Fibroblast of villous mesenchyme (primary cell): Measurements from ENCODE around the gene MTCH1. TPM values are rescaled to one million over a fixed set of nuclear protein-coding genes. Genes with fewer than 3 reads are reported as not detected.
"Not testable (repeated sequence)": the region's sequence is repeated elsewhere in the genome, so short reads cannot be mapped to it uniquely, and the experiment has no call there.

Source experiments
- DNase-seq: peaks from one replicate; pipeline ENCODE4 v3.0.0-alpha.2; 2010; ENCODE audit warnings: low read depth
- H3K4me3 ChIP-seq: 2 replicates; pipeline ENCODE4 v1.5.1; 2011; ENCODE audit warnings: low read depth, mild to moderate bottlenecking, low read length
- CTCF ChIP-seq: IDR thresholded peaks from 2 replicates; pipeline ENCODE4 v1.5.1; 2012; ENCODE audit warnings: low read depth, mild to moderate bottlenecking, low read length; ENCODE audit not compliant: insufficient read depth
- total RNA-seq: library from RNA; depleted of rRNA; stranded (reverse); fragments of >200 nt; gene quantifications from 2 replicates; pipeline ENCODE4 v1.2.3, GENCODE V29; 2012

Gene MTCH1
- total RNA-seq, 1 donor = 228 TPM

DNA sequence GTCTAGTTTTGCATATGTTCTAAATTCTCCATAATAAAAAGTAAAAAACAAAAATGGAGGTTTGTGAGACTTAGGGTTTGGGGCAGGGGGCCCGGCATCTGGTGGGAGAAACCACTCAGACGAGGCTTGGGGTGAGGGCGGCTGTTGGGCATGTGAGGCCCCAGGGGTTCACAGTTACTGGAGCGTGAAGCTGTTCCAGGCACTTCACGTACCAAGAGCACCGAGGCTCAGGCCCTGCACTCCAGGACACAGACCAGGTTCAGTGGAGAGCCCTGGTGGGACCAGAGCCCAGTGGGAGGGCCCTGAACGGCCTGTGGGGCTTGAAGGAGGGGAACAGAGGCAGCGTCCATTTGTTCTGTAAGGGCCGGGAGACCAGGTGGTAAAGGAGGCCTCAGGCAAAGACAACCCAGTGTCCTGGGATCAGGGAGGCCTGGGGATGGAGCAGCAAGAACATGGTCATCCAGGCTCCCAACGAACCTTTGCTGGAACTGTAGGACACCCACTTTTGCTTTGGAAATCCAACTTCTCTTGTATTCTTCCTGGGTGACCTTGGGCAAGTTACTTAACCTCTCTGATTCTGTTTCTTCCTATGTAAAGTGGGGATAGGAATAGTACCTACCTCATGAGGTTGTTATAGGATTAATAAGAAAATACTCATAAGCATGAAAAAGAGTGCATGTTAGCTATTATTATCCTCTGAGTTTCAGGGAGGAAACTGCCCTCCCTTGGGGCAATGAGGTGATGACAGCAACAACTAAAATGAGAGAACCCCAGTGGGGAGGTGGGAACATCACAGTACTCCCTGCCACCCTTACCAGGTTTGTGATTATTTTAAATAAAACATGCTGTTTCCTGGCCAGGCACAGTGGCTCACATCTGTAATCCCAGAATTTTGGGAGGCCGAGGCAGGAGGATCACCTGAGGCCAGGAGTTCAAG is 18.3 kb upstream of the MTCH1 start:
- TF ChIP-seq CTCF = no peak
- DNase-seq = no peak

GRCh38 chr6:36999751-37000125 is 13.7 kb upstream of the MTCH1 start:
- no peak for DNase-seq
- TF ChIP-seq CTCF = no peak
- H3K4me3 ChIP-seq = no peak overlapping the region

More for the DNA sequence above, 18.3 kb upstream of the MTCH1 start:
- no peak overlapping the region for H3K4me3 ChIP-seq

GRCh38 chr6:36999061-36999750 is 13.2 kb upstream of the MTCH1 start:
- no peak for TF ChIP-seq CTCF
- no peak overlapping the region for H3K4me3 ChIP-seq

GRCh38 chr6:36998723-36999038 is 12.7 kb upstream of the MTCH1 start:
- no peak for TF ChIP-seq CTCF
- no peak overlapping the region for H3K4me3 ChIP-seq
- no peak for DNase-seq

More at GRCh38 chr6:36999061-36999750, 13.2 kb upstream of the MTCH1 start:
- DNase-seq = no peak

GRCh38 chr6:36997811-36998722 is 12.1 kb upstream of the MTCH1 start:
- no peak for TF ChIP-seq CTCF
- no peak overlapping the region for H3K4me3 ChIP-seq
- DNase-seq = no peak

GRCh38 chr6:36990401-36990800 is 4.4 kb upstream of the MTCH1 start:
- H3K4me3 ChIP-seq, DNase-seq: not testable (repeated sequence)
